Stimulated activated CD4-positive, alpha-beta T cell treated with anti-CD3 and anti-CD28 coated beads, TNF-alpha, amount 100 ng/mL, for 48 hours (primary cell): ENCODE data around the gene CCDC102B.
"Not testable (repeated sequence)": the region's sequence is repeated elsewhere in the genome, so short reads cannot be mapped to it uniquely, and the experiment has no call there.

Experiments
- DNase-seq, 3 donors: peaks; one replicate each; pipeline ENCODE4 v3.0.0-alpha.2; 2020; ENCODE audit warnings: low read depth in 3 of 3

Gene CCDC102B

GRCh38 chr18:68979737-68980136 is 181.9 kb downstream of the CCDC102B start:
- DNase-seq, result no peak

GRCh38 chr18:68983126-68983525 is 185.2 kb downstream of the CCDC102B start:
- no peak for DNase-seq

- DNase-seq, result no peak
These were observed 186.5 kb downstream of the CCDC102B start for GRCh38 chr18:68984342-68984741.

- no peak for DNase-seq
These were observed 187.4 kb downstream of the CCDC102B start for GRCh38 chr18:68985172-68985820.

- no peak for DNase-seq
These were observed 193.4 kb downstream of the CCDC102B start for GRCh38 chr18:68991286-68991685.

- DNase-seq, result no peak
These were observed 195.0 kb downstream of the CCDC102B start for GRCh38 chr18:68992719-68993482.

GRCh38 chr18:68995675-68996074 is 197.8 kb downstream of the CCDC102B start:
- no peak for DNase-seq

- DNase-seq, result no peak
These were observed 200.0 kb downstream of the CCDC102B start for GRCh38 chr18:68997845-68998244.

- DNase-seq, result no peak
These were observed 202.5 kb downstream of the CCDC102B start for GRCh38 chr18:69000366-69000765.

- DNase-seq, result no peak
These were observed 204.4 kb downstream of the CCDC102B start for GRCh38 chr18:69002233-69002632.

- not testable (repeated sequence) for DNase-seq
These were observed 208.3 kb downstream of the CCDC102B start for GRCh38 chr18:69006212-69006611.

- no peak for DNase-seq
These were observed 210.7 kb downstream of the CCDC102B start for GRCh38 chr18:69008538-69008937.

GRCh38 chr18:69021211-69021805 is 223.4 kb downstream of the CCDC102B start:
- DNase-seq, result no peak

- DNase-seq, result no peak
These were observed 224.5 kb downstream of the CCDC102B start for GRCh38 chr18:69022426-69022825.

GRCh38 chr18:69031571-69031970 is 233.7 kb downstream of the CCDC102B start:
- no peak for DNase-seq

- no peak for DNase-seq
These were observed 234.1 kb downstream of the CCDC102B start for GRCh38 chr18:69032009-69032408.

GRCh38 chr18:69035756-69036155 is 237.9 kb downstream of the CCDC102B start:
- DNase-seq, result no peak

GRCh38 chr18:69044215-69044614 is 246.3 kb downstream of the CCDC102B start:
- DNase-seq, result no peak

- DNase-seq, result no peak
These were observed 266.2 kb downstream of the CCDC102B start for GRCh38 chr18:69064063-69064462.

GRCh38 chr18:69067048-69067447 is 269.2 kb downstream of the CCDC102B start:
- no peak for DNase-seq

- DNase-seq, result no peak
These were observed 273.8 kb downstream of the CCDC102B start for GRCh38 chr18:69071680-69072079.

GRCh38 chr18:69081846-69082245 is 284.0 kb downstream of the CCDC102B start:
- no peak for DNase-seq

- DNase-seq, result no peak
These were observed 284.6 kb downstream of the CCDC102B start for GRCh38 chr18:69082499-69082898.
